Heart left ventricle (tissue), 16 donors: ENCODE results near the gene C2CD4D. TPM values are rescaled to one million over a fixed set of nuclear protein-coding genes. Genes with fewer than 3 reads are reported as not detected.

ENCODE experiments used
- ATAC-seq, 4 donors: fragments of 200-7000 bp; cut with Tn5 transposase; one replicate each; pipeline ENCODE4 v1.9.1; 2020 to 2022; ENCODE audit warnings: moderate library complexity in 4 of 4, mild to moderate bottlenecking in 3 of 4, moderate number of reproducible peaks in 1 of 4
- DNase-seq, 5 donors: peaks; one replicate each; pipeline ENCODE4 v3.0.0-alpha.2; 2020
- H3K27ac ChIP-seq, 12 donors: fragments of 200-600 bp; sonication (generic) in 4 of 12; one replicate each; pipeline versions ENCODE4 v1.5.0 to v1.8.0; 2016 to 2022; ENCODE audit warnings: mild to moderate bottlenecking in 2 of 12
- H3K27me3 ChIP-seq, 9 donors: fragments of 200-600 bp; sonication (generic) in 2 of 9; one replicate each; pipeline versions ENCODE4 v1.5.1 to v1.8.0; 2016 to 2022; ENCODE audit warnings: mild to moderate bottlenecking in 3 of 9
- H3K36me3 ChIP-seq, 9 donors: fragments of 200-600 bp; sonication (generic) in 2 of 9; one replicate each; pipeline versions ENCODE4 v1.5.0 to v1.8.0; 2018 to 2022; ENCODE audit warnings: mild to moderate bottlenecking in 2 of 9
- H3K4me1 ChIP-seq, 12 donors: fragments of 200-600 bp; sonication (generic) in 4 of 12; one replicate each; pipeline versions ENCODE4 v1.5.0 to v1.8.0; 2016 to 2022; ENCODE audit warnings: mild to moderate bottlenecking in 3 of 12
- H3K4me3 ChIP-seq, 12 donors: fragments of 200-600 bp; sonication (generic) in 4 of 12; one replicate each; pipeline versions ENCODE4 v1.5.0 to v1.8.0; 2017 to 2022; ENCODE audit warnings: mild to moderate bottlenecking in 9 of 12, moderate library complexity in 4 of 12
- H3K9me3 ChIP-seq, 12 donors: fragments of 200-600 bp; sonication (generic) in 4 of 12; one replicate each; pipeline versions ENCODE4 v1.5.0 to v1.8.0; 2016 to 2022; ENCODE audit warnings: mild to moderate bottlenecking in 1 of 12
- POLR2A ChIP-seq, 2 donors: fragments of 450-650 bp; IDR thresholded peaks; one replicate each; pipeline ENCODE4 v1.6.1; 2017; ENCODE audit warnings: antibody characterized with exemption in 2 of 2, mild to moderate bottlenecking in 2 of 2, moderate library complexity in 2 of 2
- WGBS, 4 donors: extraction: QIAGEN DNeasy Blood & Tissue Kit in 2 of 4; methylation state at CpG; one replicate each; pipeline versions ENCODE4 v1.1.5 to v1.1.7; 2013 to 2018; 5-methylcytosine and 5-hydroxymethylcytosine counted together
- intact Hi-C, 10 donors: fragments of 100-400 bp; cut with DNase I; formaldehyde crosslinking; loops; one replicate each; pipeline versions ENCODE4 v1.11.1 to v1.14.2; 2022
- polyA plus RNA-seq, 2 donors: library from polyadenylated mRNA; stranded (reverse); fragments of 200-250 nt; gene quantifications; one replicate each; pipeline ENCODE4 v1.2.3, GENCODE V29; 2013
- total RNA-seq, 9 donors: library from RNA; depleted of rRNA in 2 of 9; stranded (reverse); fragments of >200 nt in 2 of 9; fragmentation: NEBNext Ultra II Directional in 3 of 9; extraction: Animal tissue kit (Norgen Biotek cat#: 25700) in 3 of 9; gene quantifications; one replicate each; pipeline versions ENCODE4 v1.1.0 to v1.2.4, GENCODE V29; 2016 to 2023
- TF ChIP-seq, protein P1 (sequence below), 12 donors: fragments of 200-600 bp; sonication (generic) in 4 of 12; IDR thresholded peaks; one replicate each; pipeline versions ENCODE4 v1.5.0 to v1.8.0; 2018 to 2022; ENCODE audit warnings: antibody characterized with exemption in 12 of 12, mild to moderate bottlenecking in 5 of 12
- donor health status: ischemic (EF 13 %, LVEDD 7.1; RV severe dilation, severe dysfunction).
- donor health status: healthy with polysubstance abuse.
- donor health status: DM: no; HTN: yes; CAD: no.
- donor health status: DM: no; HTN: no; CAD: no.
- donor health status: ischemic (EF 25% LVEDD 6.9; RV normal size, moderate dysfunction).
- donor health status: ischemic (EF 25% LVEDD 5.7; RV mildly dilated, moderate dysfunction).
- donor health status: healthy.
- donor health status: DM: yes; HTN: yes; CAD: no.
- donor health status: ischemic (EF 35%, LVEDD 5.7; RV mildly dilated, moderate dysfunction).
- donor health status: nonischemic (EF 11% LVEDD 7.7; RV severe dilation, severe dysfunction).
- donor health status: DM: yes; HTN: yes; CAD: no.
- donor health status: PGD.
- donor health status: ischemic (EF 29% LVEDD 5.4; RV normal size, mild dysfunction).
- donor health status: nonischemic (EF 23%, LVEDD 6.1; RV moderate dilation, normal function).

C2CD4D gene
- total and polyA plus RNA-seq, 11 donors = 0.14 to 0.28 TPM; not detected in 9

GRCh38 chr1:151835596-151835995 lies 4.0 kb downstream of the C2CD4D start:
- Histone ChIP-seq H3K4me1 (peaks cover 0 to 42% (median 24%) of the 10 kb centered on the region in 12 donors), H3K36me3 (no peaks in the 10 kb centered on the region), H3K27me3 (peaks cover 16 to 40% (median 26%) of the 10 kb centered on the region in 9 donors), H3K9me3 (no peaks in the 10 kb centered on the region), H3K4me3 (no peak overlapping the region), H3K27ac (no peak overlapping the region)
- TF ChIP-seq, protein P1, sequence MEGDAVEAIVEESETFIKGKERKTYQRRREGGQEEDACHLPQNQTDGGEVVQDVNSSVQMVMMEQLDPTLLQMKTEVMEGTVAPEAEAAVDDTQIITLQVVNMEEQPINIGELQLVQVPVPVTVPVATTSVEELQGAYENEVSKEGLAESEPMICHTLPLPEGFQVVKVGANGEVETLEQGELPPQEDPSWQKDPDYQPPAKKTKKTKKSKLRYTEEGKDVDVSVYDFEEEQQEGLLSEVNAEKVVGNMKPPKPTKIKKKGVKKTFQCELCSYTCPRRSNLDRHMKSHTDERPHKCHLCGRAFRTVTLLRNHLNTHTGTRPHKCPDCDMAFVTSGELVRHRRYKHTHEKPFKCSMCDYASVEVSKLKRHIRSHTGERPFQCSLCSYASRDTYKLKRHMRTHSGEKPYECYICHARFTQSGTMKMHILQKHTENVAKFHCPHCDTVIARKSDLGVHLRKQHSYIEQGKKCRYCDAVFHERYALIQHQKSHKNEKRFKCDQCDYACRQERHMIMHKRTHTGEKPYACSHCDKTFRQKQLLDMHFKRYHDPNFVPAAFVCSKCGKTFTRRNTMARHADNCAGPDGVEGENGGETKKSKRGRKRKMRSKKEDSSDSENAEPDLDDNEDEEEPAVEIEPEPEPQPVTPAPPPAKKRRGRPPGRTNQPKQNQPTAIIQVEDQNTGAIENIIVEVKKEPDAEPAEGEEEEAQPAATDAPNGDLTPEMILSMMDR (IDR thresholded peaks at IDR 0.05) = no peak
- no peak for TF ChIP-seq POLR2A (IDR thresholded peaks at IDR 0.05)
- no peak for ATAC-seq
- intact Hi-C loops = loop anchor here in 8 of 10 donors (5.0 to 10.0 kb wide), 7 partner anchors 98 to 391 kb away; partner anchors contain the start of gene POGZ (in 1 of the 8)
- DNase-seq = no peak
- WGBS, 4 donors = 86 to 98% (median 93%) methylated on average over 7 of the region's 7 CpGs

DNA sequence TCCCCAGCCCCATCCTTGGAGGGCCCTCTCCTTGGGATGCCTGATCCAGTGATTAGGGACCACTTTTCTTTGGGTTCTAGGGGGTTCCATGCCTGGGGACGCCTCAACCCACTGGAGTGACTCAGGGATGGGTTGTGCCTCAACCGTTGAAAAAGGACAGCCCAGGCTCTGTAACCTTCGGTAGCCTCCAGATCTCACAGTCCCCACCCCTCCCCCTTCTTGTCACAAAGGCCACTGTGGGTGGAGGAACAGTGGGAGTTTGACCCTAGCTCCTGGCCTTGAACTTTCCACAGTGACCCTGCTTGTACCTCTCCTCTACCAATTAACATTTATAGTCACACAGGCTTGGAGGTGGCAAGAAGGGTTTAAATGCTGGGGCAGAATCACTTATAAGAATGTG lies 5.4 kb downstream of the C2CD4D start:
- Histone ChIP-seq H3K27me3 (peaks cover 10 to 28% (median 16%) of the 10 kb centered on the region in 9 donors), H3K9me3 (no peaks in the 10 kb centered on the region), H3K36me3 (no peaks in the 10 kb centered on the region), H3K4me3 (no peak overlapping the region), H3K4me1 (peaks cover 0 to 46% (median 17%) of the 10 kb centered on the region in 12 donors), H3K27ac (no peak overlapping the region)
- ATAC-seq (no peak), DNase-seq (no peak)
- no peak for TF ChIP-seq POLR2A (IDR thresholded peaks at IDR 0.05)
- 55 to 75% (median 64%) methylated on average over 3 of the region's 3 CpGs for WGBS, 4 donors
- intact Hi-C loops = loop anchor here in 5 of 10 donors (10.0 kb wide), 4 partner anchors 239 to 389 kb away; partner anchors contain the start of gene POGZ (in 1 of the 5)

DNA sequence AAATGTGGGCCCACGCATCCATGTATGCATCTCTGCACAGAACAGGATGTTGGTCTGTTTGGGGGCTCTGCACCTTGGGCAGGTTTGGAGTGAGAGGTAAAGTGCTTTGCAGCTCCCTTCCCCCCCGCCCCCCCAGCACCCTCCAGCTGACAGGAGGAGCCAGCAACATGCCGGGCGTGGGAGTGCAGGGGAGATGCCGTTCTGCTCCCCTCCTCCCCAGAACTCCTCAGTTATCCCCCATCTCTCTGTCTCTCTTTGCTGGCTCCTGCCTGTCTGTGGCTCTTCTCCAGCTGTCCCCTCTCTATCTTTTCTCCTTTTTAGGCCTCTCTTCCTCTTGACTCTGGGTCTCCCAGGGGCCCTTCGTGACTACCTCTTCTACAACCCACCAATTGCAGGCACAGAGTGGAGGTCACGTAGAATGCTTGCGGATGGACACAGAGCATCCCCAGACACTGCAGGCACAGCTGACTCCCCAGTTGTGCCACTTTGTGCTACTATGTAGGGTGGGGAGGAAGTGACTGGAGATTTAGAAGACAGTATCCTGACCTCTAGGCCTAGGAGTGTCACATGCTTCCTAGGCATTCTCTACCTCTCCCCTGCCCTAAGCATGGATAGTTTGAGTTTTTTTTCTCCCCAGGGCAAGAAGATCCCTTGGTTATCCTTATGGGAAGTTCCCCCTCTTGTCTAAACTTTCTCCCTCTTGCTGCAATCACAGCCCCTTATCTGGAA lies 6.3 kb downstream of the C2CD4D start:
- no peaks in the 10 kb centered on the region for H3K9me3 ChIP-seq
- intact Hi-C loops = loop anchor here in 5 of 10 donors (10.0 kb wide), 4 partner anchors 239 to 389 kb away; partner anchors contain the start of gene POGZ (in 1 of the 5)
- no peak for TF ChIP-seq POLR2A (IDR thresholded peaks at IDR 0.05)
- TF ChIP-seq, protein P1 (IDR thresholded peaks at IDR 0.05) = no peak

GRCh38 chr1:151832318-151832980 lies 7.2 kb downstream of the C2CD4D start:
- no peaks in the 10 kb centered on the region for H3K36me3 ChIP-seq
- peaks cover 0 to 42% (median 17%) of the 10 kb centered on the region in 12 donors for H3K4me1 ChIP-seq
- TF ChIP-seq, protein P1 (IDR thresholded peaks at IDR 0.05) = no peak
- no peak for TF ChIP-seq POLR2A (IDR thresholded peaks at IDR 0.05)
- peak overlapping the region in 10 of 12 donors; percentile 17 to 77 (median 60) for H3K27ac ChIP-seq
- H3K27me3 ChIP-seq = peaks cover 0 to 10% (median 4%) of the 10 kb centered on the region in 9 donors
- intact Hi-C loops = loop anchor here in 5 of 10 donors (10.0 kb wide), 4 partner anchors 238 to 388 kb away; partner anchors contain the start of gene POGZ (in 1 of the 5)
- 43 to 58% (median 55%) methylated on average over 8 to 10 of the region's 10 CpGs for WGBS, 4 donors
- DNase-seq (peak; percentile 78 to 92 (median 80)), ATAC-seq (peak; percentile 78 to 90 (median 88))
- peak overlapping the region in 1 of 12 donors; percentile 23 for H3K4me3 ChIP-seq
- no peaks in the 10 kb centered on the region for H3K9me3 ChIP-seq

More for the DNA sequence above, 6.3 kb downstream of the C2CD4D start:
- Histone ChIP-seq H3K4me1 (peaks cover 0 to 46% (median 17%) of the 10 kb centered on the region in 12 donors), H3K36me3 (no peaks in the 10 kb centered on the region), H3K4me3 (no peak overlapping the region), H3K27ac (peak overlapping the region in 2 of 12 donors; percentile 65 to 66), H3K27me3 (peaks cover 2 to 19% (median 8%) of the 10 kb centered on the region in 9 donors)
- DNase-seq (peak in 1 of 5 donors; percentile 23), ATAC-seq (no peak)
- whole genome bisulfite sequencing, 4 donors = 70 to 80% (median 76%) methylated on average over 8 of the region's 8 CpGs
